Left cardiac atrium (tissue), 4 donors: Measurements from ENCODE around the gene PCDHGA7. TPM values are rescaled to one million over a fixed set of nuclear protein-coding genes. Genes with fewer than 3 reads are reported as not detected.
"Not testable (repeated sequence)": the region's sequence is repeated elsewhere in the genome, so short reads cannot be mapped to it uniquely, and the experiment has no call there.

Experiments used
- ATAC-seq, 2 donors: fragments of 200-7000 bp; cut with Tn5 transposase; one replicate each; pipeline ENCODE4 v1.9.1; 2020; ENCODE audit warnings: mild to moderate bottlenecking in 2 of 2, moderate library complexity in 2 of 2
- DNase-seq: peaks from one replicate; pipeline ENCODE4 v3.0.0-alpha.2; 2020
- intact Hi-C, 2 donors: fragments of 100-400 bp; cut with DNase I; formaldehyde crosslinking; loops; one replicate each; pipeline versions ENCODE4 v1.14.1 to v1.15.1; 2022 to 2023
- total RNA-seq, 2 donors: library from RNA; stranded (reverse); fragmentation: NEBNext Ultra II Directional; extraction: Animal tissue kit (Norgen Biotek cat#: 25700); gene quantifications; one replicate each; pipeline ENCODE4 v1.2.1, GENCODE V29; 2021
- donor health status: DM: no; HTN: yes; CAD: no.
- donor health status: DM: no; HTN: yes; CAD: no; lungs with severe emphysema.
- donor health status: DM: yes; HTN: yes; CAD: no.
- donor health status: Dilated cardiomyopathy.

PCDHGA7 gene
- total RNA-seq, 2 donors from 2014 or later: 3.2 to 3.5 TPM

DNA sequence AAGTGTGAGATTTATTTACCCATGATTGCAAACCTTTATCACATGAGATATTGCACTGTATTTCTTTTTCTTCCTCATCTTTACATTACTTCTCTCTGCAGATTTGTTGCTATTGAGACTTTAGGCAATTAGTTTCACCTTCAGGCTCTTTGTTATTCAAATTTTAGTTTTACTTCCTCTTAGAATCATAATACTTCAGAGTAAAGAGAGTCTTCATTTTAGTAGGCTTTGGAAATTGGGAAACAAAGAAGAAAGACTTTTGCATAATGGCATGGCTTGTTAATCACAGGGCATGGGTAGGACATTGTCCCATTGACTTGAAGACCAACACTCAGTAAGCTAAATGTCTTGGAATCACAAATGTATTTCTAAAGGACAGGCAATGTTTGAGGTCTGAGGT is 19.8 kb upstream of the PCDHGA7 start:
- intact Hi-C loops: no loop called here
- DNase-seq (no peak), ATAC-seq (no peak)

DNA sequence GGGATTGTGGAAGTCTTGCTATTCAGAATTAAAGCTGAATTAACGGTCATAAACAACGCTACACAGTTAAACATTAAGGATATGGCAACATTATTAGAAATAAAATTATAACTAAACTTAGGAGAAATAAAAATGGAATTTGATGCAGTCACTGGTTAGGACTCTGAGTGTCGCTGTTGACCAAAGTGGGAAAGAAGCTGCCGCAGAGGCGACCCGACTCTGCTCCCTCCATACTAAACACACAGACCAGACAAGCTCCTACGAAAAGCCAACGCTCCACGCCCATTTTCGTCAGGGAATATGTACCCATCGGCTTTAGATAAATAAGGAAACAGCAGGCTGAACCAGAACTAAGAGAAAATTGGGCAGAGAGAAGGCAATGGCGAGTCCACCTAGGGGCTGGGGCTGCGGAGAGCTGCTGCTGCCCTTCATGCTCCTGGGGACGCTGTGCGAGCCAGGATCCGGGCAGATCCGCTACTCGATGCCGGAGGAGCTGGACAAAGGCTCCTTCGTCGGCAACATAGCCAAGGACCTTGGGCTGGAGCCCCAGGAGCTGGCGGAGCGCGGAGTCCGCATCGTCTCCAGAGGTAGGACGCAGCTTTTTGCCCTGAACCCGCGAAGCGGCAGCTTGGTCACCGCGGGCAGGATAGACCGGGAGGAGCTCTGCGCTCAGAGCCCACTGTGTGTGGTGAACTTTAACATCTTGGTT is 18.4 kb upstream of the PCDHGA7 start, which contains the start of gene PCDHGA5:
Gene PCDHGA5 (plus strand): TSS at position 211 of the 709 bp plus-strand sequence. CDS start 169 bp downstream, at position 380.
- intact Hi-C loops: no loop called here
- DNase-seq: no peak
- ATAC-seq: no peak

DNA sequence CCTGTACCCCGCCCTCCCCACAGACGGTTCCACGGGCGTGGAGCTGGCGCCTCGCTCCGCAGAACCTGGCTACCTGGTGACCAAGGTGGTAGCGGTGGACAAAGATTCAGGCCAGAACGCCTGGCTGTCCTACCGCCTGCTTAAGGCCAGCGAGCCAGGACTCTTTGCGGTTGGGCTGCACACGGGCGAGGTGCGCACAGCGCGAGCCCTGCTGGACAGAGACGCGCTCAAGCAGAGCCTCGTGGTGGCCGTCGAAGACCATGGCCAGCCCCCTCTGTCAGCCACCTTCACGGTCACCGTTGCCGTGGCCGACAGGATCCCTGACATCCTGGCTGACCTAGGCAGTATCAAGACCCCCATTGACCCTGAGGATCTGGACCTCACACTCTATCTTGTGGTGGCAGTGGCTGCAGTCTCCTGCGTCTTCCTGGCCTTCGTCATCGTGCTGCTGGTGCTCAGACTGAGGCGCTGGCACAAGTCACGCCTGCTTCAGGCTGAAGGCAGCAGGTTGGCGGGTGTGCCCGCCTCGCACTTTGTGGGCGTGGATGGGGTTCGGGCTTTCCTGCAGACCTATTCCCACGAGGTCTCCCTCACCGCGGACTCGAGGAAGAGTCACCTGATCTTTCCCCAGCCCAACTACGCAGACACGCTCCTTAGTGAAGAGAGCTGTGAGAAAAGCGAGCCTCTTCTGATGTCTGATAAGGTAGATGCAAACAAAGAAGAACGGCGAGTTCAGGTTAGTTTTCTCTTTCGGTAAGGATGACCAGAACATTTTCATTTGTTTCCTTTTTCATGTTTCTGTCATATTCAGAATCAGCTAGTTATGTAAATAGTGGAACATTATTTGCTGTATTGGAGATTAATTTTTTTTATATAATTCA is 16.3 kb upstream of the PCDHGA7 start:
- intact Hi-C loops: no loop called here
- DNase-seq (no peak), ATAC-seq (no peak)

DNA sequence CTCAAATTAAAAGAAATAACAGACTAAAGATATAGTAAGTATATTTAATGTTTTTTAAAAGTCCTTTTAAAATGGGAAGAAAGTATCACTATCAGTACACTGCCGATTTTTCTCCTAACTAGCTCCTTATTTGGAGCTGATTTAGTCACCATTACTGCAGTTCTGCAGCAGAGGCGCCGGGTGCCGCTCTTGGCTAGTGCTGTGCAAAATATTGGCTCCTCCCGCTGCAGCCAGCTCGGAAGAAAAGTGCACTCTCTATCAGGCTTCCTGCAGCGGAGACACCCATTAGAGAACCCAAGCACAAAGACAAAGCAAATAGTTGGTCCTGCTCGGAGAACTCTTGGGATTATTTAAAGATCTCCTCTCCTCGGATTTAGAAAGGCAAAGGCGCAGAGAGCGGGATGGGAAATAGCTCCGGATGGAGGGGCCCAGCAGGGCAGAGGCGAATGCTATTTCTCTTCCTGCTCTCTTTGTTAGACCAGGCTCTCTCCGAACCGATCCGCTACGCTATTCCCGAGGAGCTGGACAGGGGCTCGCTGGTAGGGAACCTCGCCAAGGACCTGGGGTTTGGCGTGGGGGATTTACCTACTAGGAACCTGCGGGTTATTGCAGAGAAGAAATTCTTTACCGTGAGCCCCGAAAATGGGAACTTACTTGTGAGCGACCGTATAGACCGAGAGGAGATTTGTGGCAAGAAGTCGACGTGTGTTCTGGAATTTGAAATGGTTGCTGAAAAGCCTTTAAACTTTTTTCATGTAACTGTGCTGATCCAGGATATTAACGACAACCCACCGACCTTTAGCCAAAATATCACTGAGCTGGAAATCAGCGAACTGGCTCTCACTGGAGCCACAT is 12.3 kb upstream of the PCDHGA7 start, which contains the start of gene PCDHGB3:
Gene PCDHGB3 (plus strand): TSS at position 249 of the 855 bp plus-strand sequence. CDS start 153 bp downstream, at position 402.
- intact Hi-C loops: no loop called here
- ATAC-seq: peak; percentile 86 to 90
- DNase-seq: peak; percentile 49

DNA sequence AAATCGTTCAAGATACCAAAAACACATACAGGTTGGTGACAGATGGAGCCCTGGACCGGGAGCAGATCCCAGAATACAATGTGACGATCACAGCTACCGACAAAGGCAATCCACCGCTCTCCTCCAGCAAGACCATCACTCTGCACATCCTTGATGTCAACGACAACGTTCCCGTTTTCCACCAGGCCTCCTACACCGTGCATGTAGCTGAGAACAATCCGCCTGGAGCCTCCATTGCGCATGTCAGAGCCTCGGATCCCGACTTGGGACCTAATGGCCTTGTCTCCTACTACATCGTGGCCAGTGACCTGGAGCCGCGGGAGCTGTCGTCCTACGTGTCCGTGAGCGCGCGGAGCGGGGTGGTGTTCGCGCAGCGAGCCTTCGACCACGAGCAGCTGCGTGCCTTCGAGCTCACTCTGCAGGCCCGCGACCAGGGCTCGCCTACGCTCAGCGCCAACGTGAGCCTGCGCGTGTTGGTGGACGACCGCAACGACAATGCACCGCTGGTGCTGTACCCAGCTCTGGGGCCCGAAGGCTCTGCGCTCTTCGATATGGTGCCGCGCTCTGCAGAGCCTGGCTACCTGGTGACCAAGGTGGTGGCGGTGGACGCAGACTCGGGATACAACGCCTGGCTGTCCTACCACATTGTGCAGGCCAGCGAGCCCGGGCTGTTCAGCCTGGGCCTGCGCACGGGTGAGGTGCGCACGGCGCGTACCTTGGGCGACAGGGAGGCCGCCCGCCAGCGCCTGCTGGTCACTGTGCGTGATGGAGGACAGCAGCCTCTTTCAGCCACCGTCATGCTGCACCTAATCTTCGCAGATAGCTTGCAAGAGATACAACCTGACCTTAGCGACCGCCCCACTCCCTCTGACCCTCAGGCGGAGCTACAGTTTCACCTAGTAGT is 10.7 kb upstream of the PCDHGA7 start:
- DNase-seq: no peak
- ATAC-seq: peak in 1 of 2 donors; percentile 21
- intact Hi-C loops: no loop called here

DNA sequence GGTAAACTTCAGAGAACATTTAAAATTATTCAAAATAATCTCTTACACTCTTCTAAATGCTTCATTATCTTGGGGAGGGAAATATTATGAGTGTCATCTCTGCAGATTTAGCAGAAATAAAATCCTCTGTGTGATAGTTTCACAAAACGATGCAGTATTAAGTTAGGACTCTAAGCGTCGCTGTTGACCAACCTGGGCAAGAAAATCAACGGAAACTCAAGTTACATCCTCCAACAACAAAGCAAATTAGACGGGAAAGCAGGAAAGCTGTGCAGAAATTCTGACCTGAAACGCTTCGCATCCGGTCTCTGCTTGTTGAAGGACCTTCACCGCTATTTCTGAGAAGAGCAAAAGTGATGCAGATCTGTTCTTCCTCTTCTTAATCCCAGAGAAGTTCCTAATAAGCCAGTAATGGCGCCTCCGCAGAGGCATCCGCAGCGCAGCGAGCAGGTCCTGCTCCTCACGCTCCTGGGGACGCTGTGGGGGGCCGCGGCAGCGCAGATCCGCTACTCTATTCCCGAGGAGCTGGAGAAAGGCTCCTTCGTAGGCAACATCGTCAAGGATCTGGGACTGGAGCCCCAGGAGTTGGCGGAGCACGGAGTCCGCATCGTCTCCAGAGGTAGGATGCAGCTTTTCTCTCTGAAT is 8.7 kb upstream of the PCDHGA7 start, which contains the start of gene PCDHGA6:
Gene PCDHGA6 (plus strand): TSS at position 219 of the 645 bp plus-strand sequence. CDS start 193 bp downstream, at position 412.
- ATAC-seq (no peak), DNase-seq (no peak)
- intact Hi-C loops: no loop called here

DNA sequence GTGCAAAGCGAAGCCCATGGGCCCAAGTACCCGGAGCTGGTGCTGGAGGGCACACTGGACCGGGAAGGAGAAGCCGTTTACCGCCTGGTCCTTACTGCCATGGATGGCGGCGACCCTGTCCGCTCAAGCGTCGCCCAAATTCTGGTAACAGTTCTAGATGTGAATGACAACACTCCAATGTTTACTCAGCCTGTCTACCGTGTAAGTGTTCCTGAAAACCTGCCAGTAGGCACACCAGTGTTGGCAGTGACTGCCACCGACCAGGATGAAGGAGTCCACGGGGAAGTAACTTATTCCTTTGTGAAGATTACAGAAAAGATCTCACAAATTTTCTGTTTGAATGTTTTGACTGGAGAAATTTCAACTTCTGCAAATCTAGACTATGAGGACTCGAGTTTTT is 7.9 kb upstream of the PCDHGA7 start:
- intact Hi-C loops: no loop called here
- DNase-seq (no peak), ATAC-seq (no peak)

DNA sequence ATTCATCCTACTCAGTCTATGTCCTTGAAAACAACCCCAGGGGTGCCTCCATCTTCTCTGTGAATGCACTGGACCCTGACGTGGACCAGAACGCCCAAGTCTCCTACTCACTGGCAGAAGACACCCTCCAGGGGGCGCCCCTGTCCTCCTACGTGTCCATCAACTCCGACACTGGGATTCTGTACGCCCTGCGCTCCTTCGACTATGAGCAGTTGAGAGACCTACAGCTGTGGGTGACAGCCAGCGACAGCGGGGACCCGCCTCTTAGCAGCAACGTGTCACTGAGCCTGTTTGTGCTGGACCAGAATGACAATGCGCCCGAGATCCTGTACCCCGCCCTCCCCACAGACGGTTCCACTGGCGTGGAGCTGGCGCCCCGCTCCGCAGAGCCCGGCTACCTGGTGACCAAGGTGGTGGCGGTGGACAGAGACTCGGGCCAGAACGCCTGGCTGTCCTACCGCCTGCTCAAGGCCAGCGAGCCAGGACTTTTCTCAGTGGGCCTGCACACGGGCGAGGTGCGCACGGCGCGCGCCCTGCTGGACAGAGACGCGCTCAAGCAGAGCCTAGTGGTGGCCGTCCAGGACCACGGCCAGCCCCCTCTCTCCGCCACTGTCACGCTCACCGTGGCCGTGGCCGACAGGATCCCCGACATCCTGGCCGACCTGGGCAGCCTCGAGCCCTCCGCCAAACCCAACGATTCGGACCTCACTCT is 6.9 kb upstream of the PCDHGA7 start:
- intact Hi-C loops, ATAC-seq, DNase-seq: not testable (repeated sequence)

DNA sequence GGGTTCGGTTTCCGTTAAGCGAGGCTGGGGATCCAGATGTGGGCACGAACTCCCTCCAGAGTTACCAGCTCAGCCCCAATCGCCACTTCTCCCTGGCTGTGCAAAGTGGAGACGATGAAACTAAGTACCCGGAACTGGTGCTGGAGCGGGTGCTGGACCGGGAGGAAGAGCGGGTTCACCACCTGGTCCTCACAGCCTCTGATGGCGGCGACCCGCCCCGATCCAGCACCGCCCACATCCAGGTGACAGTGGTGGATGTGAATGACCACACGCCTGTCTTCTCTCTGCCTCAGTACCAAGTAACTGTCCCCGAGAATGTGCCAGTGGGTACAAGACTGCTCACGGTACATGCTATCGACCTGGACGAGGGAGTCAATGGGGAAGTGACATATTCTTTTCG is 803 bp downstream of the PCDHGA7 start:
- ATAC-seq (no peak), DNase-seq (no peak)

DNA sequence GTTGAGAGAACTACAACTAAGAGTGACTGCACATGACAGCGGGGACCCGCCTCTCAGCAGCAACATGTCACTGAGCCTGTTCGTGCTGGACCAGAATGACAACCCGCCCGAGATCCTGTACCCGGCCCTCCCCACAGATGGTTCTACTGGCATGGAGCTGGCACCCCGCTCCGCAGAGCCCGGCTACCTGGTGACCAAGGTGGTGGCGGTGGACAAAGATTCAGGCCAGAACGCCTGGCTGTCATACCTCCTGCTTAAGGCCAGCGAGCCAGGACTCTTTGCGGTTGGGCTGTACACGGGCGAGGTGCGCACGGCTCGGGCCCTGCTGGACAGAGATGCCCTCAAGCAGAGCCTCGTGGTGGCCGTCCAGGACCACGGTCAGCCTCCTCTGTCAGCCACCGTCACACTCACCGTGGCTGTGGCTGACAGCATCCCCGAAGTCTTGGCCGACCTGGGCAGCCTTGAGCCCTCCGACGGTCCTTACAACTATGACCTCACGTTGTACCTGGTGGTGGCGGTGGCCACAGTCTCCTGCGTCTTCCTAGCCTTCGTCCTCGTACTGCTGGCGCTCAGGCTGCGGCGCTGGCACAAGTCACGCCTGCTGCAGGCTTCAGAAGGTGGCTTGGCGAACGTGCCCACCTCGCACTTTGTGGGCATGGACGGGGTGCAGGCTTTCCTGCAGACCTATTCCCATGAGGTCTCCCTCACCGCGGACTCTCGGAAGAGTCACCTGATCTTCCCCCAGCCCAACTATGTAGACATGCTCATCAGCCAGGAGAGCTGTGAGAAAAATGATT is 2.1 kb downstream of the PCDHGA7 start:
- no peak for DNase-seq
- intact Hi-C loops: no loop called here
- no peak for ATAC-seq

More for the DNA sequence above, 803 bp downstream of the PCDHGA7 start:
- intact Hi-C loops: no loop called here

DNA sequence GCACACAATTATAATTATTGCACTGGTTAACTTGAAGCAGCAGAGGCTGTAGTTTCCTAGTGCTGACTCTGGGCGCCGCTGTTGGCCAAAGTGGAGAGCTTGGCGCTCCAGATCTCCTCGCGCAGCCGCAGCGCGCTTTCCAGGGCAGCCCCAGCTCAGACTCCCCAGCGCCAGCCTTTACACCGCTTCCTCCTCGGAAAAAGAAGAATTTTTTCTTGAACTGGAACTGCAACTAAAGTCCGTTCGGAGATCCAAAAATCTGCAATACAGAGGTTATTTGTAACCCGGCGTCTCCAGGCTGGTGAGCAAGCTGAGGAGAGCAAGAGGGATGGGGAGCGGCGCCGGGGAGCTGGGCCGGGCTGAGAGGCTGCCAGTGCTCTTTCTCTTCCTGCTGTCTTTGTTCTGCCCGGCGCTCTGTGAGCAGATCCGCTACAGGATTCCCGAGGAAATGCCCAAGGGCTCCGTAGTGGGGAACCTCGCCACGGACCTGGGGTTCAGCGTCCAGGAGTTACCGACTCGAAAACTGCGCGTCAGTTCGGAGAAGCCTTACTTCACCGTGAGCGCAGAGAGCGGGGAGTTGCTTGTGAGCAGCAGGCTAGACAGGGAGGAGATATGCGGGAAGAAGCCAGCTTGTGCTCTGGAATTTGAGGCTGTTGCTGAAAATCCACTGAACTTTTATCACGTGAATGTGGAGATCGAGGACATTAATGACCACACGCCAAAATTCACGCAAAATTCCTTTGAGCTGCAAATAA is 5.2 kb downstream of the PCDHGA7 start, which contains the start of gene PCDHGB4:
Gene PCDHGB4 (plus strand): TSS at position 142 of the 755 bp plus-strand sequence. CDS start 187 bp downstream, at position 329.
- peak; percentile 76 to 85 for ATAC-seq
- DNase-seq, intact Hi-C loops: not testable (repeated sequence)

DNA sequence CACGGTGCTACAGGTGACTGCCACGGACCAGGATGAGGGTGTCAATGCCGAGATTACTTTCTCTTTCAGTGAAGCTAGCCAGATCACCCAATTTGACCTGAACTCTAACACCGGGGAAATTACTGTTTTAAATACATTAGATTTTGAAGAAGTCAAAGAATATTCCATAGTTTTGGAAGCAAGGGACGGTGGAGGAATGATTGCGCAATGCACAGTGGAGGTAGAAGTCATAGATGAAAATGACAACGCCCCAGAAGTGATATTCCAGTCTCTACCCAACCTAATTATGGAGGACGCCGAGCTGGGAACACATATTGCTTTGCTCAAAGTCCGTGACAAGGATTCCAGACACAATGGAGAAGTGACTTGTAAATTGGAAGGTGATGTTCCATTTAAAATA is 6.1 kb downstream of the PCDHGA7 start:
- no peak for ATAC-seq
- intact Hi-C loops: no loop called here
- DNase-seq: no peak

DNA sequence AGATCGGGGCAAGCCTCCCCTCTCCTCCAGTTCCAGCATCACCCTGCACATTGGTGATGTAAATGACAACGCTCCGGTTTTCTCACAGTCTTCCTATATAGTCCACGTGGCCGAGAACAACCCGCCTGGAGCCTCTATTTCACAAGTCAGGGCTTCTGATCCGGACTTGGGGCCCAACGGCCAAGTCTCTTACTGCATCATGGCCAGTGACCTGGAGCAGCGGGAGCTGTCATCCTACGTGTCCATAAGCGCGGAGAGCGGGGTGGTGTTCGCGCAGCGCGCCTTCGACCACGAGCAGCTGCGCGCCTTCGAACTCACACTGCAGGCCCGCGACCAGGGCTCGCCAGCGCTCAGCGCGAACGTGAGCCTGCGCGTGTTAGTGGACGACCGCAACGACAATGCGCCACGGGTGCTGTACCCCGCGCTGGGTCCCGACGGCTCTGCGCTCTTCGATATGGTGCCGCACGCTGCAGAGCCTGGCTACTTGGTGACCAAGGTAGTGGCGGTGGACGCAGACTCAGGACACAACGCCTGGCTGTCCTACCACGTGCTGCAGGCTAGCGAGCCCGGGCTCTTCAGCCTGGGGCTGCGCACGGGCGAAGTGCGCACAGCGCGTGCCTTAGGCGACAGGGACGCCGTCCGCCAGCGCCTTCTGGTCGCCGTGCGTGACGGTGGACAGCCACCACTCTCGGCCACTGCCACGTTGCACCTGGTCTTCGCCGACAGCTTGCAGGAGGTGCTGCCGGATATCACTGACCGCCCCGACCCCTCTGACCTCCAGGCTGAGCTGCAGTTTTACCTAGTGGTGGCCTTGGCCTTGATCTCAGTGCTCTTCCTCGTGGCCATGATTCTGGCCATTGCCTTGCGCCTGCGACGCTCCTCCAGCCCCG is 6.9 kb downstream of the PCDHGA7 start:
- ATAC-seq: no peak
- no peak for DNase-seq
- intact Hi-C loops: no loop called here

DNA sequence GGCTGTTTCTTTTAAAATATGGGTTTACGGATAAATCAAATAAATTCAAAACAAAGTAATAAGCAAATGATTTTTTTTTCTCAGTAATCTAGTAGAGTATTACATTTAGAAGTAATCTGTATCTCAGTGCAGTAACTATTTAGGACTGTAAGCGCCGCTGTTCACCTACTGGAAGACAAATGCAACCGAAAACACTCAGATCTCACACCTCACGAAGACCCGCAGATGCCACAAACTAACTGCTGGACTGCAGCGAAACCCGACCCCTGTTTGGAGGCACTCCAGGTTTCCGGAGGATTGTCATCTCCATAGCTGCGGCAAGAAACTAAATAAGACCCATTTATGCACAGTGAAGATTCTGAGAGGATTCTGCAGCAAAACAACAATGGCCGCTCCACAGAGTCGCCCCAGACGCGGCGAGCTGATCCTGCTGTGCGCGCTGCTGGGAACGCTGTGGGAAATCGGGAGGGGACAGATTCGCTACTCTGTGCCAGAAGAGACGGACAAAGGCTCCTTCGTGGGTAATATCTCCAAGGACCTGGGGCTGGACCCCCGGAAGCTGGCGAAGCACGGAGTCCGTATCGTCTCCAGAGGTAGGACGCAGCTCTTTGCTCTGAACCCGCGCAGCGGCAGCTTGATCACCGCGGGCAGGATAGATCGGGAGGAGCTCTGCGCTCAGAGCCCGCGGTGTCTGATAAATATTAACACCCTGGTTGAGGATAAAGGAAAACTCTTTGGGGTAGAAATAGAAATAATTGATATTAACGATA is 10.1 kb downstream of the PCDHGA7 start, which contains the start of gene PCDHGA8:
Gene PCDHGA8 (plus strand): TSS at position 205 of the 770 bp plus-strand sequence. CDS start 181 bp downstream, at position 386.
- ATAC-seq (no peak), DNase-seq (no peak)
- intact Hi-C loops: no loop called here
